Measurements from ENCODE around the gene MYL6B. TPM values are rescaled to one million over a fixed set of nuclear protein-coding genes. Genes with fewer than 3 reads are reported as not detected.
"Not testable (repeated sequence)": the region's sequence is repeated elsewhere in the genome, so short reads cannot be mapped to it uniquely, and the experiment has no call there.

Gene MYL6B
- polyA plus RNA-seq, 1 donor, result 59.5 TPM

GRCh38 chr12:56196818-56197550 lies 44.6 kb downstream of the MYL6B start:
- no CpG with 5 or more reads among the region's 11 CpGs for WGBS (ENCODE audit: insufficient coverage, low lambda C conversion rate)
- H3K36me3 ChIP-seq (ENCODE audit: control insufficient read depth, insufficient read depth, low read length); H3K9me3 ChIP-seq (ENCODE audit: control insufficient read depth, low read depth, low read length); H3K27ac ChIP-seq (ENCODE audit: low read length); H3K4me1 ChIP-seq (ENCODE audit: control insufficient read depth, insufficient read depth, low read length); H3K4me3 ChIP-seq (ENCODE audit: low read length); DNase-seq; H3K27me3 ChIP-seq (ENCODE audit: control insufficient read depth, insufficient read depth, low read length): not testable (repeated sequence)

- 100% methylated on average over 3 of the region's 9 CpGs for WGBS (ENCODE audit: insufficient coverage, low lambda C conversion rate)
- Histone ChIP-seq H3K4me1 (ENCODE audit: control insufficient read depth, insufficient read depth, low read length) (no peaks in the 10 kb centered on the region), H3K27ac (ENCODE audit: low read length) (no peak overlapping the region)
Observed at GRCh38 chr12:56197921-56198635, 45.7 kb downstream of the MYL6B start.

GRCh38 chr12:56198836-56199235 lies 46.4 kb downstream of the MYL6B start:
- no peaks in the 10 kb centered on the region for H3K9me3 ChIP-seq (ENCODE audit: control insufficient read depth, low read depth, low read length)
- no peaks in the 10 kb centered on the region for H3K27me3 ChIP-seq (ENCODE audit: control insufficient read depth, insufficient read depth, low read length)
- WGBS (ENCODE audit: insufficient coverage, low lambda C conversion rate), result no CpG with 5 or more reads among the region's 1 CpG

More at GRCh38 chr12:56197921-56198635, 45.7 kb downstream of the MYL6B start:
- Histone ChIP-seq H3K36me3 (ENCODE audit: control insufficient read depth, insufficient read depth, low read length) (no peaks in the 10 kb centered on the region), H3K9me3 (ENCODE audit: control insufficient read depth, low read depth, low read length) (no peaks in the 10 kb centered on the region), H3K4me3 (ENCODE audit: low read length) (no peak overlapping the region), H3K27me3 (ENCODE audit: control insufficient read depth, insufficient read depth, low read length) (no peaks in the 10 kb centered on the region)
- DNase-seq, result no peak

GRCh38 chr12:56202366-56202765 lies 50.0 kb downstream of the MYL6B start:
- Histone ChIP-seq H3K36me3 (ENCODE audit: control insufficient read depth, insufficient read depth, low read length) (peaks cover 29% of the 10 kb centered on the region), H3K27me3 (ENCODE audit: control insufficient read depth, insufficient read depth, low read length) (no peaks in the 10 kb centered on the region), H3K4me3 (ENCODE audit: low read length) (no peak overlapping the region), H3K4me1 (ENCODE audit: control insufficient read depth, insufficient read depth, low read length) (no peaks in the 10 kb centered on the region), H3K9me3 (ENCODE audit: control insufficient read depth, low read depth, low read length) (no peaks in the 10 kb centered on the region), H3K27ac (ENCODE audit: low read length) (no peak overlapping the region)
- no peak for DNase-seq
- WGBS (ENCODE audit: insufficient coverage, low lambda C conversion rate), result no CpG with 5 or more reads among the region's 1 CpG

More at GRCh38 chr12:56198836-56199235, 46.4 kb downstream of the MYL6B start:
- no peaks in the 10 kb centered on the region for H3K4me1 ChIP-seq (ENCODE audit: control insufficient read depth, insufficient read depth, low read length)
- no peak overlapping the region for H3K4me3 ChIP-seq (ENCODE audit: low read length)
- no peak for DNase-seq
- no peaks in the 10 kb centered on the region for H3K36me3 ChIP-seq (ENCODE audit: control insufficient read depth, insufficient read depth, low read length)
- no peak overlapping the region for H3K27ac ChIP-seq (ENCODE audit: low read length)

- no peaks in the 10 kb centered on the region for H3K4me1 ChIP-seq (ENCODE audit: control insufficient read depth, insufficient read depth, low read length)
- no peak overlapping the region for H3K4me3 ChIP-seq (ENCODE audit: low read length)
- WGBS (ENCODE audit: insufficient coverage, low lambda C conversion rate), result no CpG with 5 or more reads among the region's 2 CpGs
- no peaks in the 10 kb centered on the region for H3K27me3 ChIP-seq (ENCODE audit: control insufficient read depth, insufficient read depth, low read length)
- H3K27ac ChIP-seq (ENCODE audit: low read length), result no peak overlapping the region
- H3K36me3 ChIP-seq (ENCODE audit: control insufficient read depth, insufficient read depth, low read length), result peaks cover 33% of the 10 kb centered on the region
- H3K9me3 ChIP-seq (ENCODE audit: control insufficient read depth, low read depth, low read length), result no peaks in the 10 kb centered on the region
- no peak for DNase-seq
Observed at GRCh38 chr12:56202838-56203237, 50.5 kb downstream of the MYL6B start.

GRCh38 chr12:56204275-56204674 lies 51.9 kb downstream of the MYL6B start:
- Histone ChIP-seq H3K4me3 (ENCODE audit: low read length) (no peak overlapping the region), H3K4me1 (ENCODE audit: control insufficient read depth, insufficient read depth, low read length) (no peaks in the 10 kb centered on the region), H3K27ac (ENCODE audit: low read length) (no peak overlapping the region), H3K36me3 (ENCODE audit: control insufficient read depth, insufficient read depth, low read length) (peaks cover 43% of the 10 kb centered on the region), H3K27me3 (ENCODE audit: control insufficient read depth, insufficient read depth, low read length) (no peaks in the 10 kb centered on the region), H3K9me3 (ENCODE audit: control insufficient read depth, low read depth, low read length) (no peaks in the 10 kb centered on the region)
- no peak for DNase-seq

GRCh38 chr12:56205445-56205844 lies 53.1 kb downstream of the MYL6B start:
- DNase-seq, result no peak
- Histone ChIP-seq H3K36me3 (ENCODE audit: control insufficient read depth, insufficient read depth, low read length) (peaks cover 52% of the 10 kb centered on the region), H3K9me3 (ENCODE audit: control insufficient read depth, low read depth, low read length) (no peaks in the 10 kb centered on the region), H3K27ac (ENCODE audit: low read length) (no peak overlapping the region), H3K4me3 (ENCODE audit: low read length) (no peak overlapping the region), H3K27me3 (ENCODE audit: control insufficient read depth, insufficient read depth, low read length) (no peaks in the 10 kb centered on the region), H3K4me1 (ENCODE audit: control insufficient read depth, insufficient read depth, low read length) (no peaks in the 10 kb centered on the region)

- DNase-seq, result peak in 1 of 2 donors; percentile 49
- H3K4me3 ChIP-seq (ENCODE audit: low read length), result no peak overlapping the region
- no peaks in the 10 kb centered on the region for H3K4me1 ChIP-seq (ENCODE audit: control insufficient read depth, insufficient read depth, low read length)
- WGBS (ENCODE audit: insufficient coverage, low lambda C conversion rate), result no CpG with 5 or more reads among the region's 14 CpGs
- no peaks in the 10 kb centered on the region for H3K27me3 ChIP-seq (ENCODE audit: control insufficient read depth, insufficient read depth, low read length)
- H3K27ac ChIP-seq (ENCODE audit: low read length), result no peak overlapping the region
- H3K36me3 ChIP-seq (ENCODE audit: control insufficient read depth, insufficient read depth, low read length), result peaks cover 59% of the 10 kb centered on the region
- no peaks in the 10 kb centered on the region for H3K9me3 ChIP-seq (ENCODE audit: control insufficient read depth, low read depth, low read length)
Observed at GRCh38 chr12:56206452-56207166, 54.2 kb downstream of the MYL6B start.

Other genes starting within 250 kb of the MYL6B start
- 30.6 TPM for gene PYM1, start 224.7 kb upstream of the MYL6B start, polyA plus RNA-seq
- 17.4 TPM for gene DGKA, start 221.4 kb upstream of the MYL6B start, polyA plus RNA-seq
- 5.7 TPM for gene PMEL, start 186.5 kb upstream of the MYL6B start, polyA plus RNA-seq
- 55.5 TPM for gene CDK2, start 185.8 kb upstream of the MYL6B start, polyA plus RNA-seq
- 112 TPM for gene RAB5B, start 178.5 kb upstream of the MYL6B start, polyA plus RNA-seq
- 44.1 TPM for gene SUOX, start 155.3 kb upstream of the MYL6B start, polyA plus RNA-seq
- gene IKZF4, start 131.5 kb upstream of the MYL6B start, polyA plus RNA-seq, result 13.5 TPM
- 232 TPM for gene RPS26, start 110.7 kb upstream of the MYL6B start, polyA plus RNA-seq
- gene ERBB3, start 72.4 kb upstream of the MYL6B start, polyA plus RNA-seq, result 326 TPM
- 131 TPM for gene PA2G4, start 48.0 kb upstream of the MYL6B start, polyA plus RNA-seq
- gene RPL41, start 36.0 kb upstream of the MYL6B start, polyA plus RNA-seq, result 5,871 TPM
- gene ZC3H10, start 34.3 kb upstream of the MYL6B start, polyA plus RNA-seq, result 4.5 TPM
- 42.7 TPM for gene ESYT1, start 24.3 kb upstream of the MYL6B start, polyA plus RNA-seq
- 1,754 TPM for gene MYL6, start 5.8 kb downstream of the MYL6B start, polyA plus RNA-seq
- gene SMARCC2, start 36.9 kb downstream of the MYL6B start, polyA plus RNA-seq, result 70.7 TPM
- 32.2 TPM for gene RNF41, start 69.3 kb downstream of the MYL6B start, polyA plus RNA-seq
- gene NABP2, start 71.8 kb downstream of the MYL6B start, polyA plus RNA-seq, result 29.1 TPM
- 524 TPM for gene SLC39A5, start 77.5 kb downstream of the MYL6B start, polyA plus RNA-seq
- 25.1 TPM for gene ANKRD52, start 105.8 kb downstream of the MYL6B start, polyA plus RNA-seq
- 12.1 TPM for gene COQ10A, start 114.4 kb downstream of the MYL6B start, polyA plus RNA-seq
- 143 TPM for gene CS, start 147.7 kb downstream of the MYL6B start, polyA plus RNA-seq
- 179 TPM for gene CNPY2, start 163.4 kb downstream of the MYL6B start, polyA plus RNA-seq
- gene PAN2, start 181.4 kb downstream of the MYL6B start, polyA plus RNA-seq, result 85.5 TPM
- 0.75 TPM for gene IL23A, start 186.3 kb downstream of the MYL6B start, polyA plus RNA-seq
- 124 TPM for gene STAT2, start 207.5 kb downstream of the MYL6B start, polyA plus RNA-seq
- gene APOF, start 210.3 kb downstream of the MYL6B start, polyA plus RNA-seq, result 0.06 TPM